H1 (cell line): Measurements from ENCODE around the gene ZNF280B. TPM values are rescaled to one million over a fixed set of nuclear protein-coding genes. Genes with fewer than 3 reads are reported as not detected.

Experiments
- CTCF ChIA-PET: fragments of 300-600 bp; sonication (Branson Sonifier 250); formaldehyde crosslinking; loops from one replicate; lab custom pipeline; 2021; ENCODE audit not compliant: partially characterized antibody; lab: Charles Lee
- POLR2A ChIA-PET: fragments of 300-600 bp; sonication (Branson Sonifier 250); formaldehyde crosslinking; loops from one replicate; lab custom pipeline; 2021; ENCODE audit warnings: inconsistent platforms; ENCODE audit not compliant: partially characterized antibody; lab: Charles Lee
- DNase-seq, 2 experiments: peaks; one replicate each; pipeline versions ENCODE4 v3.0.0 to v3.0.0-alpha.2; 2010 to 2022; ENCODE audit warnings: low spot score in 2 of 2, low read depth in 1 of 2, mixed read lengths in 1 of 2
- FAIRE-seq: peaks from 2 replicates; lab custom pipeline; 2011; peaks lifted over from hg19 to GRCh38; lab: Jason Lieb, UNC
- H2AFZ ChIP-seq: 2 replicates; pipeline ENCODE4 v1.8.1; 2012; ENCODE audit warnings: low read length, inconsistent platforms
- H2AK5ac ChIP-seq: 2 replicates; pipeline ENCODE4 v1.6.1; 2013; ENCODE audit warnings: low read depth, low read length
- H2BK120ac ChIP-seq: replicated peaks from 2 replicates; pipeline ENCODE3; 2013; ENCODE audit warnings: low read depth, low read length, inconsistent platforms
- H2BK12ac ChIP-seq: 2 replicates; pipeline ENCODE4 v1.6.1; 2013; ENCODE audit warnings: low read depth, low read length
- H2BK15ac ChIP-seq: 2 replicates; pipeline ENCODE4 v1.6.1; 2013; ENCODE audit warnings: low read length
- H2BK20ac ChIP-seq: 2 replicates; pipeline ENCODE4 v1.6.1; 2013; ENCODE audit warnings: low read length
- H2BK5ac ChIP-seq: 2 replicates; pipeline ENCODE4 v1.6.1; 2013; ENCODE audit warnings: low read depth, low read length
- H3K14ac ChIP-seq: 2 replicates; pipeline ENCODE4 v1.6.1; 2013; ENCODE audit warnings: inconsistent platforms; ENCODE audit not compliant: insufficient read length
- H3K18ac ChIP-seq: 2 replicates; pipeline ENCODE4 v1.6.1; 2013; ENCODE audit warnings: low read length; ENCODE audit errors: extremely low read depth
- H3K23ac ChIP-seq: 2 replicates; pipeline ENCODE4 v1.6.1; 2013; ENCODE audit warnings: inconsistent platforms; ENCODE audit not compliant: insufficient read length
- H3K23me2 ChIP-seq: 2 replicates; pipeline ENCODE4 v1.6.1; 2013; ENCODE audit warnings: low read depth, low read length
- H3K27ac ChIP-seq: 2 replicates; pipeline ENCODE4 v1.6.1; 2011; ENCODE audit warnings: low read depth, low read length, inconsistent platforms
- H3K27me3 ChIP-seq, 4 experiments: replicated peaks in 1 of 4; 1 replicate in 1 of 4; 2 replicates in 3 of 4; pipeline versions ENCODE4 v1.6.1 to v1.8.1; 2011 to 2013; ENCODE audit warnings: low read length in 3 of 4, mild to moderate bottlenecking in 3 of 4, inconsistent platforms in 2 of 4, mixed read lengths in 2 of 4, moderate library complexity in 1 of 4; ENCODE audit not compliant: control insufficient read depth in 3 of 4, insufficient read depth in 3 of 4; ENCODE audit errors: extremely low read depth in 1 of 4
- H3K36me3 ChIP-seq, 4 experiments: 2 replicates each; pipeline versions ENCODE4 v1.6.1 to v1.8.1; 2011 to 2013; ENCODE audit warnings: mild to moderate bottlenecking in 4 of 4, low read length in 3 of 4, moderate library complexity in 2 of 4, control low read depth in 1 of 4, inconsistent platforms in 1 of 4; ENCODE audit not compliant: insufficient read depth in 4 of 4, control insufficient read depth in 2 of 4
- H3K4ac ChIP-seq: replicated peaks from 2 replicates; pipeline ENCODE3; 2013; ENCODE audit warnings: low read length, low read depth, mixed read lengths, inconsistent platforms; ENCODE audit not compliant: insufficient read length
- H3K4me1 ChIP-seq, 4 experiments: replicated peaks in 1 of 4; 1 replicate in 1 of 4; 2 replicates in 3 of 4; pipeline versions ENCODE4 v1.6.1 to v1.8.1; 2011 to 2013; ENCODE audit warnings: low read length in 3 of 4, inconsistent platforms in 2 of 4, mixed read lengths in 1 of 4; ENCODE audit not compliant: insufficient read depth in 4 of 4, control insufficient read depth in 3 of 4
- H3K4me2 ChIP-seq, 2 experiments: 2 replicates each; pipeline versions ENCODE4 v1.6.1 to v1.8.1; 2011 to 2013; ENCODE audit warnings: low read depth in 2 of 2, low read length in 2 of 2, control low read depth in 1 of 2, inconsistent platforms in 1 of 2, mild to moderate bottlenecking in 1 of 2; ENCODE audit not compliant: insufficient read depth in 1 of 2
- H3K4me3 ChIP-seq, 4 experiments: fragments of 200-600, 300-600 bp in 1 of 4; sonication (generic), shearing (Covaris generic), sonication (Bioruptor Twin) in 1 of 4; 2 replicates each; pipeline versions ENCODE4 v1.5.1 to v1.8.1; 2011 to 2016; ENCODE audit warnings: low read length in 4 of 4, low read depth in 3 of 4, control low read depth in 2 of 4, inconsistent platforms in 2 of 4, mild to moderate bottlenecking in 2 of 4, mixed read lengths in 1 of 4, moderate library complexity in 1 of 4; ENCODE audit not compliant: insufficient read depth in 2 of 4; ENCODE audit errors: extremely low read depth in 1 of 4
- H3K56ac ChIP-seq: replicated peaks from 2 replicates; pipeline ENCODE3; 2013; ENCODE audit warnings: low read depth, mild to moderate bottlenecking, mixed read lengths, low read length, inconsistent platforms; ENCODE audit not compliant: insufficient read length
- H3K79me1 ChIP-seq: 2 replicates; pipeline ENCODE4 v1.6.1; 2013; ENCODE audit warnings: low read depth, low read length, control low read depth
- H3K79me2 ChIP-seq, 2 experiments: 2 replicates each; pipeline versions ENCODE4 v1.6.1 to v1.8.1; 2012 to 2013; ENCODE audit warnings: low read length in 2 of 2, mild to moderate bottlenecking in 2 of 2, inconsistent platforms in 1 of 2; ENCODE audit not compliant: insufficient read depth in 2 of 2, control insufficient read depth in 1 of 2
- H3K9ac ChIP-seq, 4 experiments: replicated peaks in 1 of 4; 1 replicate in 1 of 4; 2 replicates in 3 of 4; pipeline versions ENCODE4 v1.6.1 to v1.8.1; 2011 to 2013; ENCODE audit warnings: low read depth in 3 of 4, low read length in 3 of 4, control low read depth in 2 of 4, mild to moderate bottlenecking in 2 of 4, moderate library complexity in 2 of 4, inconsistent platforms in 1 of 4; ENCODE audit errors: extremely low read depth in 1 of 4
- H3K9me3 ChIP-seq, 2 experiments: 2 replicates each; pipeline versions ENCODE4 v1.6.1 to v1.8.1; 2012 to 2013; ENCODE audit warnings: mild to moderate bottlenecking in 2 of 2, moderate library complexity in 2 of 2, control low read depth in 1 of 2, inconsistent platforms in 1 of 2, low read depth in 1 of 2, low read length in 1 of 2, mixed read lengths in 1 of 2; ENCODE audit not compliant: insufficient read depth in 2 of 2
- H4K20me1 ChIP-seq, 2 experiments: replicated peaks in 1 of 2; 2 replicates each; pipeline versions ENCODE3 to v1.8.1; 2011 to 2013; ENCODE audit warnings: inconsistent platforms in 2 of 2, low read length in 2 of 2, mild to moderate bottlenecking in 1 of 2; ENCODE audit not compliant: insufficient read depth in 2 of 2, control insufficient read depth in 1 of 2
- H4K5ac ChIP-seq: 2 replicates; pipeline ENCODE4 v1.6.1; 2013; ENCODE audit warnings: low read length, low read depth, mixed read lengths, inconsistent platforms; ENCODE audit not compliant: insufficient read length
- H4K8ac ChIP-seq: 2 replicates; pipeline ENCODE4 v1.8.0; 2013; ENCODE audit warnings: mild to moderate bottlenecking, moderate library complexity, low read length, inconsistent platforms; ENCODE audit not compliant: insufficient read depth; ENCODE audit errors: extremely low read depth
- H4K91ac ChIP-seq: replicated peaks from 2 replicates; pipeline ENCODE3; 2013; ENCODE audit warnings: low read length, mixed read lengths, inconsistent platforms; ENCODE audit not compliant: insufficient read length
- POLR2A ChIP-seq, 2 experiments: IDR thresholded peaks; 1 replicate in 1 of 2; 2 replicates in 1 of 2; pipeline ENCODE4 v1.6.1; 2011; ENCODE audit warnings: low read depth in 2 of 2, low read length in 2 of 2, mild to moderate bottlenecking in 2 of 2; ENCODE audit errors: control extremely low read depth in 1 of 2
- WGBS, 2 experiments: shearing (Covaris generic) in 1 of 2; methylation state at CpG; one replicate each; pipeline versions ENCODE4 v1.1.6 to v1.1.7; 2013 to 2015; ENCODE audit warnings: low lambda C conversion rate in 2 of 2, mixed read lengths in 2 of 2, inconsistent platforms in 1 of 2, low coverage in 1 of 2, missing lambda C conversion rate in 1 of 2; ENCODE audit not compliant: insufficient replicate concordance in 2 of 2, insufficient coverage in 1 of 2, insufficient read length in 1 of 2; ENCODE audit errors: extremely low coverage in 1 of 2, missing lambda C conversion rate in 1 of 2; 5-methylcytosine and 5-hydroxymethylcytosine counted together
- polyA plus RNA-seq, 7 experiments: library from polyadenylated mRNA; depleted of rRNA in 3 of 7; stranded (reverse) in 5 of 7; unstranded in 2 of 7; fragments of >200 nt in 5 of 7; fragments of 200-250 nt in 2 of 7; gene quantifications; 1 replicate in 5 of 7; 2 replicates in 1 of 7; 4 replicates in 1 of 7; pipeline versions ENCODE4 v1.2.1 to v1.2.3, GENCODE V29; 2011 to 2013; ENCODE audit warnings: missing spikeins in 2 of 7, mixed read lengths in 2 of 7
- total RNA-seq: library from RNA; stranded (reverse); fragmentation: NEBNext Ultra II Directional; extraction: Animal tissue kit (Norgen Biotek cat#: 25700); gene quantifications from 2 replicates; pipeline ENCODE4 v1.2.1, GENCODE V29; 2021

Gene ZNF280B
- total and polyA plus RNA-seq, 2 of the 8 experiments (the other 6 are each of a cell fraction or from before 2014, with no cell fraction given), result 4.8 to 11.7 TPM

DNA sequence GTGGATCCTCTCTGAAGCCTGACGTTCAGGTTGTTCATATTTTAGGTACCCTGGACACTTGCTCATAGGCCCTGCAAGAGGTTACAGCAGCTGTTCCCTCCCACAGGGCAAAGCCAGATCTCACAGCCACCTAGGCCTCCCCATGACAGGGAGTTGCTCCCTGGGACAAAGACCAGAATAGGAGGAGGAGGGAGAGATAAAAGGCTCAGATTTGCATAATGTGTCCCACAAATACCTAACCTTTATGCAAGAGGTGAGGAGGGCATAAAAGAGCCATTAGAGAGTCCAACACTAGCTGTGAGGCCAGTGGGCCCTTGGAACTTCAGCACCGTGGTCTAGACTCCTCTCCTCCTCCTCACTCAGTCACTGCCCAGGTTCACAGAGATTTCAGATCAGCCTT is 33.8 kb downstream of the ZNF280B start:
- no peak overlapping the region for H2BK120ac ChIP-seq
- no peak overlapping the region for H2BK20ac ChIP-seq
- no peak overlapping the region for H3K27ac ChIP-seq
- WGBS, 2 experiments, result 60% methylated on average over 2 of the region's 2 CpGs; no CpG with 5 or more reads in 1 of the 2 experiments
- H3K4me2 ChIP-seq, result 0 out of 4 replicates have a peak overlapping the region, but pooled peaks of 1 of the 2 experiments have one; percentile 3
- H3K14ac ChIP-seq, result no peak overlapping the region
- peak; percentile 50 for FAIRE-seq
- H2AFZ ChIP-seq, result no peak overlapping the region
- POLR2A ChIA-PET, result no interaction called here
- H3K4me3 ChIP-seq, result no peak overlapping the region
- no peak overlapping the region for H3K4ac ChIP-seq
- no peaks in the 10 kb centered on the region for H4K20me1 ChIP-seq
- H3K4me1 ChIP-seq, result peaks cover 0 to 7% (median 3%) of the 10 kb centered on the region in 4 experiments; a peak in 5 of 7 replicates
- peaks cover 4% of the 10 kb centered on the region in 2 experiments; a peak in 3 of 4 replicates for H3K9me3 ChIP-seq
- H4K91ac ChIP-seq, result no peak overlapping the region
- H3K23ac ChIP-seq, result no peak overlapping the region
- no peaks in the 10 kb centered on the region for H3K79me1 ChIP-seq
- H4K8ac ChIP-seq, result no peak overlapping the region
- H3K27me3 ChIP-seq, result peaks cover 0 to 19% (median 0%) of the 10 kb centered on the region in 4 experiments; a peak in 3 of 7 replicates
- no peak overlapping the region for H2BK12ac ChIP-seq
- no peak overlapping the region for H3K9ac ChIP-seq
- CTCF ChIA-PET, result interaction anchor here (1.0 to 3.1 kb wide), 3 partner anchors 11 to 34 kb away, joined by 3 to 17 read pairs (median 5); partner anchors contain the start of gene ZNF280B
- H3K79me2 ChIP-seq, result no peaks in the 10 kb centered on the region
- no peak overlapping the region for H3K18ac ChIP-seq
- H2BK5ac ChIP-seq, result no peak overlapping the region
- DNase-seq, result no peak
- no peaks in the 10 kb centered on the region for H3K23me2 ChIP-seq
- no peak overlapping the region for H2AK5ac ChIP-seq
- H3K56ac ChIP-seq, result no peak overlapping the region
- no peak overlapping the region for H2BK15ac ChIP-seq
- no peak overlapping the region for H4K5ac ChIP-seq
- H3K36me3 ChIP-seq, result no peaks in the 10 kb centered on the region
- no peak for TF ChIP-seq POLR2A (IDR thresholded peaks at IDR 0.05; ENCODE audit: control extremely low read depth in 1 of 2, low read depth in 2 of 2, low read length in 2 of 2)
